ENCODE measurements around the gene TAF4.
"Not testable (repeated sequence)": the region's sequence is repeated elsewhere in the genome, so short reads cannot be mapped to it uniquely, and the experiment has no call there.

Gene TAF4

GRCh38 chr20:62056975-62057374 is 8.7 kb downstream of the TAF4 start:
- DNase-seq, result no peak

- no peak for DNase-seq
Observed at GRCh38 chr20:62056377-62056776, 9.3 kb downstream of the TAF4 start.

GRCh38 chr20:62055862-62056115 is 9.9 kb downstream of the TAF4 start:
- DNase-seq, result not testable (repeated sequence)

GRCh38 chr20:62055106-62055861 is 10.4 kb downstream of the TAF4 start:
- no peak for DNase-seq

- no peak for DNase-seq
Observed at GRCh38 chr20:62054451-62054953, 11.2 kb downstream of the TAF4 start.

- DNase-seq, result no peak
Observed at GRCh38 chr20:62053465-62054196, 12.1 kb downstream of the TAF4 start.

GRCh38 chr20:62052842-62053464 is 12.7 kb downstream of the TAF4 start:
- no peak for DNase-seq

GRCh38 chr20:62052336-62052841 is 13.3 kb downstream of the TAF4 start:
- DNase-seq, result no peak

GRCh38 chr20:62051546-62052255 is 14.0 kb downstream of the TAF4 start:
- no peak for DNase-seq

- no peak for DNase-seq
Observed at GRCh38 chr20:62051144-62051543, 14.5 kb downstream of the TAF4 start.

- no peak for DNase-seq
Observed at GRCh38 chr20:62050166-62051120, 15.2 kb downstream of the TAF4 start.

GRCh38 chr20:62049342-62050165 is 16.1 kb downstream of the TAF4 start:
- no peak for DNase-seq

GRCh38 chr20:62048821-62049291 is 16.8 kb downstream of the TAF4 start:
- DNase-seq, result no peak

GRCh38 chr20:62048346-62048761 is 17.3 kb downstream of the TAF4 start:
- DNase-seq, result no peak

GRCh38 chr20:62047666-62048345 is 17.9 kb downstream of the TAF4 start:
- no peak for DNase-seq

GRCh38 chr20:62046431-62046830 is 19.2 kb downstream of the TAF4 start:
- DNase-seq, result no peak

GRCh38 chr20:62045529-62046285 is 20.0 kb downstream of the TAF4 start:
- DNase-seq, result no peak

- DNase-seq, result no peak
Observed at GRCh38 chr20:62045118-62045517, 20.6 kb downstream of the TAF4 start.

- DNase-seq, result no peak
Observed at GRCh38 chr20:62044631-62045030, 21.1 kb downstream of the TAF4 start.

Measured in NCI-H2227 treated with DMSO at 0.1 percent for 48 hours (cell line).